Measurements from ENCODE around the gene PAQR5.
"Not testable (repeated sequence)": the region's sequence is repeated elsewhere in the genome, so short reads cannot be mapped to it uniquely, and the experiment has no call there.

Gene PAQR5

DNA sequence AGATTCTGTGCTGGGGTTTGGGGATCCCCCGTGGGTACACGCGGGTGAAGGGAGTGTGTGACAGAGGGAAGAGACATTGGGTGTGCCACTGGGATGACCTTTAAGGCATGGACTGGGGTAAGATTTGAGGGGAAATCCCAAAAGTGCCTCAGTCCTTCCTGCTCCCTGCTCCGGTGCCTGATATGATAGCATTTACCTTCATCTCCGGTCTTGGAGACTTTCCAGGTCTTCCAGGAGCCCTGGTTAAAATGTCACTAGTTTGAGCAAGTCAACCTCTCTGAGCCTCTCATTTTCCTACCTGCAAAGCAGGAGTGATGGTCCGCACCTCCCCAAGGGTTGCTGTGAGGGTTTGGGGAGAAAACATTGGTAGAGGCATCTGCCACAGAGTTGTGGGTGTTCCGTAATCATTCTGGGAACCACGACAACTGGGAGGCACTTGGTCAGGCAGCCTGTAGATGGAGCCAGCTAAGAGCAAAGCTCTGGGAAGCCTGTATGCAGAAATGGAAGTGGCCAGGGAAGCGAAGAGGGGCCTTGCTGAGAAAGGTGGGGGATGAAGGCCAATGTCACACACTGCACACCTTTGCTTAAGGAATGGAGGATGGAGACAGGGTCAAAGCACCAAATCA, 81.5 kb downstream of the PAQR5 start:
- TF ChIP-seq, protein P1, sequence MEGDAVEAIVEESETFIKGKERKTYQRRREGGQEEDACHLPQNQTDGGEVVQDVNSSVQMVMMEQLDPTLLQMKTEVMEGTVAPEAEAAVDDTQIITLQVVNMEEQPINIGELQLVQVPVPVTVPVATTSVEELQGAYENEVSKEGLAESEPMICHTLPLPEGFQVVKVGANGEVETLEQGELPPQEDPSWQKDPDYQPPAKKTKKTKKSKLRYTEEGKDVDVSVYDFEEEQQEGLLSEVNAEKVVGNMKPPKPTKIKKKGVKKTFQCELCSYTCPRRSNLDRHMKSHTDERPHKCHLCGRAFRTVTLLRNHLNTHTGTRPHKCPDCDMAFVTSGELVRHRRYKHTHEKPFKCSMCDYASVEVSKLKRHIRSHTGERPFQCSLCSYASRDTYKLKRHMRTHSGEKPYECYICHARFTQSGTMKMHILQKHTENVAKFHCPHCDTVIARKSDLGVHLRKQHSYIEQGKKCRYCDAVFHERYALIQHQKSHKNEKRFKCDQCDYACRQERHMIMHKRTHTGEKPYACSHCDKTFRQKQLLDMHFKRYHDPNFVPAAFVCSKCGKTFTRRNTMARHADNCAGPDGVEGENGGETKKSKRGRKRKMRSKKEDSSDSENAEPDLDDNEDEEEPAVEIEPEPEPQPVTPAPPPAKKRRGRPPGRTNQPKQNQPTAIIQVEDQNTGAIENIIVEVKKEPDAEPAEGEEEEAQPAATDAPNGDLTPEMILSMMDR (IDR thresholded peaks at IDR 0.05; ENCODE audit: extremely low read depth, missing control alignments), result no peak
- no peak for DNase-seq (ENCODE audit: low spot score)

DNA sequence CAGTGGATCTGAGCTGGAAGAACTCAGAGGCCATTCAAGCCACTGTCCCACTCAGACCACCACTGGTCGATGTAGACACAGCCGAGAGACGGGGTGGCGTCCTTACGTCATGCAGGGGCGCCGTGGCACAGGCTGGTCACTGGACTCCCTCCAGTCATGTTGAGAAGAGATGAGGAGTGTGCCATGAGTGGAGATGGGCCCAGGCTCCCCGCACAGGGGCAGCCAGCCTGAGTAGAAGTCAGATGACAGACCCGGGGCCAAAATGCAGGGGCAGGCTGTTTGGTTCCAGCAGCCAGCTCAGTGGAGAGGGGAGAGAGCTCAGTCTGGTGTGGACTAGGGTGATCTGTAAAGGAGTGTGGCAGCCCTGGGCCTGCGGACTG, 82.0 kb downstream of the PAQR5 start:
- no peak for DNase-seq (ENCODE audit: low spot score)
- TF ChIP-seq, protein P1 (IDR thresholded peaks at IDR 0.05; ENCODE audit: extremely low read depth, missing control alignments), result no peak

DNA sequence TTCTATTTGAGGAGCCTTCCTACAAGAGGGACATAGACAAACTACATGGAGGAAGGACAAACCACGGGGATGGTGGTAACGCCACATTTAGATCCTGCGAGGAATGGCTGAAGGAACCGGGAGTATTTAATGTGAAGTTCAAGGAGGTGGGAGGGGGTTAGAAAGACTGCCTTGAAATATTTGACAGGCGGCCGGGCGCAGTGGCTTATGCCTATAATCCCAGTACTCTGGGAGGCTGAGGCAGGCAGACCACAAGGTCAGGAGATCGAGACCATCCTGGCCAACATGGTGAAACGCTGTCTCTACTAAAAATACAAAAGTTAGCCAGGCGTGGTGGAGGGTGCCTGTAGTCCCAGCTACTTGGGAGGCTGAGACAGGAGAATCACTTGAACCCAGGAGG, 83.5 kb downstream of the PAQR5 start:
- not testable (repeated sequence) for DNase-seq (ENCODE audit: low spot score)

DNA sequence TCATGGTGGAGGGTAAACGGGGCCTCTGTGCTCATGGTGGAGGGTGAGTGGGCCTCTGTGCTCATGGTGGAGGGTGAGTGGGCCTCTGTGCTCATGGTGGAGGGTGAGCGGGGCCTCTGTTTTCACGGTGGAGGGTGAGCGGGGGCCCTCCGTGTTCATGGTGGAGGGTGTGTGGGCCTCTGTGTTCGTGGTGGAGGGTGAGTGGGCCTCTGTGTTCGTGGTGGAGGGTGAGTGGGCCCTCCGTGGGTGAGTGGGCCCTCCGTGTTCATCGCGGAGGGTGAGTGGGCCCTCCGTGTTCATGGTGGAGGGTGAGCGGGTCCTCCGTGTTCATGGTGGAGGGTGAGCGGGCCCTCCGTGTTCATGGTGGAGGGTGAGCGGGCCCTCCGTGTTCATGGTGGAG, 85.4 kb downstream of the PAQR5 start:
- DNase-seq (ENCODE audit: low spot score), result not testable (repeated sequence)

DNA sequence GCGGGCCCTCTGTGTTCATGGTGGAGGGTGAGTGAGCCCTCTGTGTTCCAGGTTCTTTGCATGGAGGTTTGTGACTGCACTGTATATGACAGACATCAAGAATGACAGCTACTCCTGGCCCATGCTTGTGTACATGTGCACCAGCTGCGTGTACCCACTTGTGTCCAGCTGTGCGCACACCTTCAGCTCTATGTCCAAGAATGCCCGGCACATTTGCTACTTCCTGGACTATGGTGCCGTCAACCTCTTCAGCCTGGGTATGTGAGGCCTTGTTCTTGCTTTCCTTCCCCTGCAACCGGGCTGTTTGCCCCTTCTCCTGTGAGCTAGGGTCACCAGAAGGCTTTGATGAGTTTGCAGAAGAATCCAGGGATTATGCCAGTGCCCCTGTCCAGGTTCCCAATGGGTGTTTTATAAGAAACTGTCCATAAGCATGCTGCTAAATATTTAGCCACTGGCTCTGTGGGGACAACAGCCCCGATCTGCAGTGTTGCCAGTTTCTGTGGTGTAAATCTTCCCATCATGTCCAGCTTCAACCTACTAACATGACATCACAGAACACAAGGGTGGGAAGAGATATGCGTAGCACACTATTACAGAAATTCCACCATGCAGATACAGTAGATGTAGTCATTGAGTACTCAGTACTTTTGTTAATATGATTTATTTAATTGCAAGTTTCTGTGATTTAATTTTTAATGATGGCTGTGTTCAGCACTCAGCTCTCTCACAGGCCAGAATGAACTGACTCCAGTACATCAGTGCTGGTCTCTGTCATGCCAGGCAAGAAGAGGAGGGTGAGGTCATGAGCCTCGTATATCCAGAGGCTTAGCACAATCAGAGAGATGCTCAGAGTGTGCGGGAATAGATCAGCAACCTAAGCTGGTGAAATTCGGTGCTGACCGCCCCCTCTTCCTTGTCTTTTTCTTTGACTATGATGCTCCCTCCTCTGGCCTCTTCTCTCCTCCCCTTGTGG, 86.2 kb downstream of the PAQR5 start:
- TF ChIP-seq, protein P1 (IDR thresholded peaks at IDR 0.05; ENCODE audit: extremely low read depth, missing control alignments), result no peak

DNA sequence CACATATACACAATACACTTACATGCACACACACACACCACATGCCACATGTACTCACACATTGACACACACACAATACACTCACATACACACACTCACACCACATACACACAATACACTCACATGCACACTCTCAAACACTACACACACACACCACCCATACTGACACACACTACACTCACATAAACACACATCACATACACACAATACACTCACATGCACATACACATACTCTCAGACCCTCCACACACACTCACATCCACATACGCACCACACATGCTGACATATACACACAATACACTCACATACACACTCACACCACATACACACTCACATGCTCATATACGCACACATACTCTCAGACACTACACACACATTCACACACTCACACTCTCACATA, 87.1 kb downstream of the PAQR5 start:
- DNase-seq (ENCODE audit: low spot score), result no peak
- TF ChIP-seq, protein P1 (IDR thresholded peaks at IDR 0.05; ENCODE audit: extremely low read depth, missing control alignments), result no peak

More for the DNA sequence above, 86.2 kb downstream of the PAQR5 start:
- no peak for DNase-seq (ENCODE audit: low spot score)

DNA sequence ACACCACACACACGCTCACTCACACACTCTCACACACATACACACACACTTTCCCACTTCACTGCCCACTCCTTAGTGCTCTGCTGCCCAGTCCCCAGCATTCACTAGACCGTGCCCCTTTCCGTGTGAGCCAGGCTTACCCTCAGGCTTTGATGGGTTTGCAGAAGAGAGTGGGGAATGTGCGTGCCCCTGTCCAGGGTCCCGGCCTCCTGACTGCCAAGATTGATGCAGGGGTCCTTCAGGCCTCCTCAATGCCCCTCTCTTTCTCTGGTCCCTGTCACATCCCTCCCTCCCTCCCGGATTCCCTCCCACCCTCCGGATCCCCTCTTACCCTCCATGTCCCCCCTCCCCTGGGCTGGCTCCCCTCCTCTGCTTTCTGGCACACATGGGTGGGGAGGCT, 87.6 kb downstream of the PAQR5 start:
- no peak for DNase-seq (ENCODE audit: low spot score)
- TF ChIP-seq, protein P1 (IDR thresholded peaks at IDR 0.05; ENCODE audit: extremely low read depth, missing control alignments), result no peak

DNA sequence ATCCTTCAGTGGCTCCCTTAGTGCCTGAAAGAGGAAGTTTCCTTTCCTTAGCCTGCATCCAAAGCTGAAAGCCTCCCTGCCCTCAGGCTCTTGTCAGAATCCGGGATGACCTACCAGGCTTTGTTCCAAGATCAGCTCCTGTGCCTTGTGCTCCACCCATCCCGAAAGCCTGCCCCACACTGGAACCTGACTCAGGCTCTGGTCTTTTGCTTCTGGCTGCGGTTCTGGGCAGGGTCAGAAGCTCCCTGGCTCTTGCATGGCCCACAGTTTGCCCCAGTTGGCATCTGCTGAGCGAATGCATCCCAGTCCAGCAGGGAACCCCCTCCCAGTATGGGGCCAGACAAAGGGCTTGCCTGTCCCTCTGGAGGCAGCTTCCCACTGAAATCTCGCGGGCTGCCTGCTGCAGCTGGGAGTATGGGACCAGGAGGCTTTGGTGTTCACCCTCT, 89.6 kb downstream of the PAQR5 start:
- TF ChIP-seq, protein P1 (IDR thresholded peaks at IDR 0.05; ENCODE audit: extremely low read depth, missing control alignments), result no peak
- DNase-seq (ENCODE audit: low spot score), result no peak
